Muscle of leg (tissue), 16 donors: ENCODE results near the gene ZNF605. TPM values are rescaled to one million over a fixed set of nuclear protein-coding genes. Genes with fewer than 3 reads are reported as not detected.
"Not testable (repeated sequence)": the region's sequence is repeated elsewhere in the genome, so short reads cannot be mapped to it uniquely, and the experiment has no call there.

Experiments used
- DNase-seq: peaks from one replicate; pipeline ENCODE4 v3.0.0; 2013
- H3K27ac ChIP-seq: one replicate; pipeline ENCODE4 v1.5.1; 2013; ENCODE audit warnings: mild to moderate bottlenecking, low read length, control low read depth
- H3K27me3 ChIP-seq: one replicate; pipeline ENCODE4 v1.6.1; 2013; ENCODE audit warnings: low read length; ENCODE audit not compliant: control insufficient read depth, insufficient read depth
- H3K36me3 ChIP-seq: one replicate; pipeline ENCODE4 v1.6.1; 2013; ENCODE audit warnings: low read length; ENCODE audit not compliant: control insufficient read depth, insufficient read depth
- H3K4me1 ChIP-seq: one replicate; pipeline ENCODE4 v1.6.1; 2013; ENCODE audit warnings: low read length; ENCODE audit not compliant: control insufficient read depth, insufficient read depth
- H3K4me3 ChIP-seq: one replicate; pipeline ENCODE4 v1.5.1; 2013; ENCODE audit warnings: low read length, control low read depth
- H3K9me3 ChIP-seq: replicated peaks from 2 replicates; pipeline ENCODE4 v1.6.1; 2013; ENCODE audit warnings: low read depth, low read length; ENCODE audit not compliant: control insufficient read depth
- WGBS: methylation state at CpG from one replicate; pipeline ENCODE4 v1.1.5; 2013; ENCODE audit warnings: missing lambda C conversion rate; ENCODE audit not compliant: insufficient coverage; 5-methylcytosine and 5-hydroxymethylcytosine counted together
- long read RNA-seq, 11 donors: transcript quantifications; one replicate each; lab custom pipeline, GENCODE V29; 2026
- polyA plus RNA-seq, 8 donors: library from polyadenylated mRNA; unstranded; fragments of 120-200 nt; gene quantifications; one replicate each; pipeline versions ENCODE4 v1.2.1 to v1.2.3, GENCODE V29; 2013; ENCODE audit warnings: inconsistent platforms in 1 of 8, low replicate concordance in 1 of 8; ENCODE audit not compliant: insufficient read length in 8 of 8, insufficient read depth in 1 of 8
- total RNA-seq: library from RNA; stranded (reverse); fragments of 120-200 nt; gene quantifications from one replicate; pipeline ENCODE4 v1.2.4, GENCODE V29; 2013

Gene ZNF605
- total RNA-seq (14.9 TPM), polyA plus RNA-seq (10 to 100 TPM in 7 of 8 donors, 1 to 10 TPM in 1; 8.6 to 14.5 (median 10.9) TPM)
- long read RNA-seq, donor 1: 0 reads
- long read RNA-seq, donor 2: 0 reads
- long read RNA-seq, donor 3, partial matches to known transcripts: 0 of 7 reads
- long read RNA-seq, donor 3, other reads (novel, unspliced or antisense): 5 of 7 reads
- long read RNA-seq, donor 4: 0 reads
- long read RNA-seq, donor 5, full-length matches to known transcripts: 7 of 17 reads
- long read RNA-seq, donor 5, partial matches to known transcripts: 0 of 17 reads
- long read RNA-seq, donor 5, other reads (novel, unspliced or antisense): 10 of 17 reads
- long read RNA-seq, donor 6, full-length matches to known transcripts: 6 of 25 reads
- long read RNA-seq, donor 6, partial matches to known transcripts: 19 of 25 reads
- long read RNA-seq, donor 6, other reads (novel, unspliced or antisense): 0 of 25 reads
- long read RNA-seq, donor 7, partial matches to known transcripts: 0 of 5 reads
- long read RNA-seq, donor 7, other reads (novel, unspliced or antisense): 5 of 5 reads
- long read RNA-seq, donor 8, partial matches to known transcripts: 6 of 8 reads
- long read RNA-seq, donor 8, other reads (novel, unspliced or antisense): 0 of 8 reads
- long read RNA-seq, donor 9, partial matches to known transcripts: 25 of 27 reads
- long read RNA-seq, donor 9, other reads (novel, unspliced or antisense): 0 of 27 reads
- long read RNA-seq, donor 10, partial matches to known transcripts: 6 of 7 reads
- long read RNA-seq, donor 10, other reads (novel, unspliced or antisense): 0 of 7 reads
- long read RNA-seq, donor 11, full-length matches to known transcripts: 1 of 1 reads
- long read RNA-seq, donor 11, partial matches to known transcripts: 0 of 1 reads
- long read RNA-seq, donor 11, other reads (novel, unspliced or antisense): 0 of 1 reads

GRCh38 chr12:132956011-132956788 lies at the start of gene ZNF605:
ZNF605 (minus strand) TSS chr12:132956306; CDS start chr12:132945635, 10,671 bp downstream.
- DNase-seq: peak; percentile 98
- Histone ChIP-seq H3K36me3 (no peaks in the 10 kb centered on the region), H3K4me3 (peak within 1 kb of the TSS; percentile 84), H3K27me3 (no peaks in the 10 kb centered on the region), H3K4me1 (peaks cover 17% of the 10 kb centered on the region), H3K27ac (peak within 1 kb of the TSS; percentile 97), H3K9me3 (peaks cover 37% of the 10 kb centered on the region)
- 1% methylated on average over 57 of the region's 67 CpGs for WGBS

GRCh38 chr12:132998741-132999140 lies 42.6 kb upstream of the ZNF605 start:
- Histone ChIP-seq H3K27ac (no peak overlapping the region), H3K9me3 (peaks cover 65% of the 10 kb centered on the region), H3K4me3 (no peak overlapping the region), H3K4me1 (no peaks in the 10 kb centered on the region), H3K36me3 (peaks cover 18% of the 10 kb centered on the region), H3K27me3 (no peaks in the 10 kb centered on the region)
- WGBS: 43% methylated on average over 1 of the region's 1 CpG
- no peak for DNase-seq

GRCh38 chr12:132986885-132987225 lies 30.7 kb upstream of the ZNF605 start:
- no peak overlapping the region for H3K27ac ChIP-seq
- peaks cover 7% of the 10 kb centered on the region for H3K4me1 ChIP-seq
- no peak for DNase-seq
- WGBS: 0% methylated on average over 4 of the region's 11 CpGs
- H3K27me3 ChIP-seq: no peaks in the 10 kb centered on the region
- H3K36me3 ChIP-seq: peaks cover 4% of the 10 kb centered on the region
- H3K4me3 ChIP-seq: peak overlapping the region; percentile 98
- peaks cover 32% of the 10 kb centered on the region for H3K9me3 ChIP-seq

- H3K27me3 ChIP-seq: no peaks in the 10 kb centered on the region
- peaks cover 7% of the 10 kb centered on the region for H3K4me1 ChIP-seq
- peaks cover 4% of the 10 kb centered on the region for H3K36me3 ChIP-seq
- H3K27ac ChIP-seq: peak within 1 kb of the TSS; percentile 91
- 1% methylated on average over 70 of the region's 76 CpGs for WGBS
- DNase-seq: peak; percentile 98
- peak within 1 kb of the TSS; percentile 98 for H3K4me3 ChIP-seq
- peaks cover 26% of the 10 kb centered on the region for H3K9me3 ChIP-seq
These were observed 30.1 kb upstream of the ZNF605 start, which contains the start of gene ZNF26 for GRCh38 chr12:132986001-132986884. ZNF26 (plus strand) TSS chr12:132986367; CDS start chr12:132986841, 474 bp downstream.

- H3K27ac ChIP-seq, H3K27me3 ChIP-seq, H3K4me3 ChIP-seq, H3K36me3 ChIP-seq, H3K4me1 ChIP-seq, DNase-seq: not testable (repeated sequence)
- peaks cover 30% of the 10 kb centered on the region for H3K9me3 ChIP-seq
- WGBS: 19% methylated on average over 5 of the region's 13 CpGs
These were observed 20.8 kb upstream of the ZNF605 start for GRCh38 chr12:132976870-132977269.

- H3K4me1 ChIP-seq: no peaks in the 10 kb centered on the region
- H3K27ac ChIP-seq: no peak overlapping the region
- DNase-seq: no peak
- WGBS: no CpG with 5 or more reads among the region's 1 CpG
- H3K27me3 ChIP-seq: no peaks in the 10 kb centered on the region
- peaks cover 38% of the 10 kb centered on the region for H3K9me3 ChIP-seq
- no peak overlapping the region for H3K4me3 ChIP-seq
- H3K36me3 ChIP-seq: no peaks in the 10 kb centered on the region
These were observed 16.3 kb upstream of the ZNF605 start for GRCh38 chr12:132972374-132972773.

GRCh38 chr12:132967736-132968135 lies 11.6 kb upstream of the ZNF605 start:
- Histone ChIP-seq H3K36me3 (peaks cover 8% of the 10 kb centered on the region), H3K27ac (no peak overlapping the region), H3K4me3 (no peak overlapping the region), H3K4me1 (no peaks in the 10 kb centered on the region), H3K9me3 (peaks cover 46% of the 10 kb centered on the region), H3K27me3 (no peaks in the 10 kb centered on the region)
- no peak for DNase-seq
- 89% methylated on average over 21 of the region's 21 CpGs for WGBS

GRCh38 chr12:132966676-132967415 lies 10.7 kb upstream of the ZNF605 start:
- no peak for DNase-seq
- no peak overlapping the region for H3K27ac ChIP-seq
- H3K36me3 ChIP-seq: peaks cover 8% of the 10 kb centered on the region
- no peaks in the 10 kb centered on the region for H3K4me1 ChIP-seq
- no peak overlapping the region for H3K4me3 ChIP-seq
- H3K27me3 ChIP-seq: no peaks in the 10 kb centered on the region
- 92% methylated on average over 9 of the region's 12 CpGs for WGBS
- peaks cover 45% of the 10 kb centered on the region for H3K9me3 ChIP-seq
